K562 (cell line): ENCODE results near the gene CD52. TPM values are rescaled to one million over a fixed set of nuclear protein-coding genes. Genes with fewer than 3 reads are reported as not detected.

Experiments
- ATF4 ChIP-seq: fragments of 450-650 bp; formaldehyde crosslinking; IDR thresholded peaks from 2 replicates; pipeline ENCODE4 v1.4.0; 2022; ENCODE audit warnings: mild to moderate bottlenecking, moderate library complexity
- E2F6 ChIP-seq, 2 experiments: IDR thresholded peaks; 2 replicates each; pipeline ENCODE4 v1.6.1; 2011; ENCODE audit warnings: borderline replicate concordance in 1 of 2, control low read depth in 1 of 2, low read depth in 1 of 2, low read length in 1 of 2, mild to moderate bottlenecking in 1 of 2, mixed read lengths in 1 of 2, moderate library complexity in 1 of 2; ENCODE audit not compliant: insufficient read depth in 1 of 2, insufficient read length in 1 of 2, poor library complexity in 1 of 2, severe bottlenecking in 1 of 2; ENCODE audit errors: extremely low read depth in 1 of 2
- ETV1 ChIP-seq: fragments of 450-650 bp; conservative IDR thresholded peaks from 2 replicates; pipeline ENCODE4 v1.6.1; 2016; ENCODE audit warnings: missing genetic modification characterization, control low read depth, low read depth, missing compliant biosample characterization
- HDAC3 ChIP-seq: fragments of 450-650 bp; IDR thresholded peaks from 2 replicates; pipeline ENCODE4 v1.6.1; 2018; ENCODE audit warnings: borderline replicate concordance, mild to moderate bottlenecking, moderate library complexity; ENCODE audit not compliant: partially characterized antibody
- HMBOX1 ChIP-seq: sonication (generic); IDR thresholded peaks from 2 replicates; pipeline ENCODE4 v1.6.1; 2016
- HNRNPLL ChIP-seq: fragments of 200-400 bp; formaldehyde crosslinking; IDR thresholded peaks from 2 replicates; pipeline ENCODE4 v1.6.1; 2017; ENCODE audit warnings: low read length, low read depth, mild to moderate bottlenecking; ENCODE audit not compliant: poor library complexity, severe bottlenecking
- MITF ChIP-seq: IDR thresholded peaks from 2 replicates; pipeline ENCODE4 v1.6.1; 2014; ENCODE audit warnings: antibody characterized with exemption
- NCOA6 ChIP-seq: fragments of 450-650 bp; IDR thresholded peaks from 2 replicates; pipeline ENCODE4 v1.6.1; 2017; ENCODE audit warnings: mild to moderate bottlenecking
- PBX2 ChIP-seq, 2 experiments: IDR thresholded peaks in 1 of 2; conservative IDR thresholded peaks in 1 of 2; 2 replicates each; pipeline ENCODE4 v1.6.1; 2016; ENCODE audit warnings: low read depth in 2 of 2, mild to moderate bottlenecking in 1 of 2, missing compliant biosample characterization in 1 of 2, missing genetic modification characterization in 1 of 2, moderate library complexity in 1 of 2
- PRDM10 ChIP-seq: fragments of 450-650 bp; IDR thresholded peaks from 2 replicates; pipeline ENCODE4 v1.6.1; 2018; ENCODE audit not compliant: partially characterized antibody
- SNIP1 ChIP-seq: fragments of 450-650 bp; IDR thresholded peaks from 2 replicates; pipeline ENCODE4 v1.7.1; 2017; ENCODE audit warnings: low read depth, mild to moderate bottlenecking
- SNRNP70 ChIP-seq: fragments of 200-400 bp; formaldehyde crosslinking; optimal IDR thresholded peaks from 2 replicates; pipeline ENCODE3; 2017; ENCODE audit warnings: low read depth, low read length
- TBP ChIP-seq: optimal IDR thresholded peaks from 2 replicates; pipeline ENCODE3; 2011; ENCODE audit warnings: low read depth, low read length, improper control_type of control experiment
- ZNF695 ChIP-seq: fragments of 450-650 bp; formaldehyde crosslinking; IDR thresholded peaks from 2 replicates; pipeline ENCODE4 v1.4.0; 2020; ENCODE audit warnings: mild to moderate bottlenecking, moderate library complexity
- ZSCAN29 ChIP-seq: fragments of 450-650 bp; IDR thresholded peaks from 2 replicates; pipeline ENCODE4 v1.6.1; 2017
- polyA plus RNA-seq, 8 experiments: library from polyadenylated mRNA; depleted of rRNA in 4 of 8; stranded (reverse) in 5 of 8; unstranded in 3 of 8; fragments of >200 nt; fragmentation: Nextera tagmentation in 2 of 8; fragmentation: Illumina TruSeq in 1 of 8; extraction: Ambion mirVana in 2 of 8; extraction: Trizol in 1 of 8; gene quantifications; 2 replicates each; pipeline versions ENCODE4 v1.2.1 to v1.2.3, GENCODE V29; 2011 to 2014; ENCODE audit warnings: inconsistent platforms in 1 of 8, missing spikeins in 1 of 8
- total RNA-seq, 7 experiments: library from RNA; depleted of rRNA in 6 of 7; stranded (reverse); fragments of >200 nt in 6 of 7; fragmentation: Illumina TruSeq in 2 of 7; extraction: Trizol in 2 of 7; gene quantifications; 2 replicates each; pipeline versions ENCODE4 v1.2.1 to v1.2.3, GENCODE V29; 2011 to 2021; ENCODE audit warnings: low replicate concordance in 1 of 7

Gene CD52
- total and polyA plus RNA-seq, 9 of the 15 experiments (the other 6 are each of a cell fraction or from before 2014, with no cell fraction given) = 34.9 to 488 (median 173) TPM

GRCh38 chr1:26287033-26287711 is 30.6 kb upstream of the CD52 start (continued):
- peak; percentile 35 to 79 for TF ChIP-seq E2F6 (IDR thresholded peaks at IDR 0.05; ENCODE audit: borderline replicate concordance in 1 of 2, extremely low read depth in 1 of 2, insufficient read depth in 1 of 2, insufficient read length in 1 of 2, low read depth in 1 of 2, low read length in 1 of 2, poor library complexity in 1 of 2, severe bottlenecking in 1 of 2)
- TF ChIP-seq NCOA6 = no peak
- TF ChIP-seq ATF4 (CRISPR knock-in tag) = peak; percentile 47; the same call in 1 of the 2 replicates
- no peak for TF ChIP-seq TBP
- peak; percentile 74 for TF ChIP-seq ETV1 (tag)
- TF ChIP-seq SNIP1 = no peak
- TF ChIP-seq PBX2 (CRISPR knock-in tag; IDR thresholded peaks at IDR 0.05; ENCODE audit: low read depth) = no peak
- TF ChIP-seq PBX2 (tag; conservative IDR thresholded peaks at IDR 0.05; ENCODE audit: low read depth) = peak; percentile 28; the same call in 1 of the 2 replicates
- 0 out of 2 replicates have a peak, but pooled peaks have one; percentile 30 for TF ChIP-seq MITF
- no peak for TF ChIP-seq HMBOX1
- no peak for TF ChIP-seq SNRNP70
- peak; percentile 55 for TF ChIP-seq PRDM10
- TF ChIP-seq HNRNPLL = no peak
- TF ChIP-seq HDAC3 = no peak
- TF ChIP-seq ZSCAN29 = no peak
- TF ChIP-seq ZNF695 (CRISPR knock-in tag) = no peak
